ENCODE results near the gene ATXN7.

The ATXN7 gene

GRCh38 chr3:63863150-63864007 is at the start of gene ATXN7, which contains the start of gene THOC7:
Gene ATXN7 (plus strand): TSS chr3:63863867. CDS start chr3:63912599, 48,732 bp downstream.
Gene THOC7 (minus strand): TSS chr3:63863805. CDS start chr3:63863790, 15 bp downstream.
- DNase-seq, result peak; percentile 74

- no peak for DNase-seq
These were observed 49.4 kb upstream of the ATXN7 start for GRCh38 chr3:63814237-63814636.

GRCh38 chr3:63817225-63817624 is 46.4 kb upstream of the ATXN7 start:
- no peak for DNase-seq

GRCh38 chr3:63818282-63819150 is 45.2 kb upstream of the ATXN7 start:
- DNase-seq, result peak; percentile 65

- DNase-seq, result no peak
These were observed 44.6 kb upstream of the ATXN7 start, which contains the start of gene C3orf49 for GRCh38 chr3:63819151-63819398. Gene C3orf49 (plus strand): TSS chr3:63819299. CDS start chr3:63819472, 173 bp downstream.

GRCh38 chr3:63824309-63824708 is 39.4 kb upstream of the ATXN7 start:
- DNase-seq, result no peak

- no peak for DNase-seq
These were observed 33.1 kb upstream of the ATXN7 start for GRCh38 chr3:63830526-63830925.

GRCh38 chr3:63832395-63832794 is 31.3 kb upstream of the ATXN7 start:
- no peak for DNase-seq

GRCh38 chr3:63841704-63842103 is 22.0 kb upstream of the ATXN7 start:
- DNase-seq, result no peak

GRCh38 chr3:63842127-63842526 is 21.5 kb upstream of the ATXN7 start:
- no peak for DNase-seq

- DNase-seq, result no peak
These were observed 18.5 kb upstream of the ATXN7 start for GRCh38 chr3:63845215-63845614.

GRCh38 chr3:63847718-63848450 is 15.8 kb upstream of the ATXN7 start:
- DNase-seq, result no peak

GRCh38 chr3:63849175-63849574 is 14.5 kb upstream of the ATXN7 start:
- DNase-seq, result no peak

GRCh38 chr3:63851287-63851686 is 12.4 kb upstream of the ATXN7 start:
- no peak for DNase-seq

- DNase-seq, result no peak
These were observed 10.6 kb upstream of the ATXN7 start for GRCh38 chr3:63853106-63853505.

- no peak for DNase-seq
These were observed 8.2 kb upstream of the ATXN7 start for GRCh38 chr3:63855333-63855940.

GRCh38 chr3:63857311-63857710 is 6.4 kb upstream of the ATXN7 start:
- no peak for DNase-seq

- no peak for DNase-seq
These were observed 2.9 kb upstream of the ATXN7 start for GRCh38 chr3:63860776-63861175.

- no peak for DNase-seq
These were observed 2.4 kb upstream of the ATXN7 start for GRCh38 chr3:63861306-63861705.

- no peak for DNase-seq
These were observed 890 bp upstream of the ATXN7 start for GRCh38 chr3:63862804-63863149.

GRCh38 chr3:63864008-63864964 is 619 bp downstream of the ATXN7 start:
- peak; percentile 64 for DNase-seq

- no peak for DNase-seq
These were observed 1.3 kb downstream of the ATXN7 start for GRCh38 chr3:63864965-63865327.

All from stimulated activated CD4-positive, alpha-beta T cell treated with anti-CD3 and anti-CD28 coated beads, Interleukin-15, amount 100 ng/mL, for 24 hours (primary cell).